T-cell (primary cell): ENCODE results near the gene B3GALNT2. TPM values are rescaled to one million over a fixed set of nuclear protein-coding genes. Genes with fewer than 3 reads are reported as not detected.
"Not testable (repeated sequence)": the region's sequence is repeated elsewhere in the genome, so short reads cannot be mapped to it uniquely, and the experiment has no call there.

Source experiments
- ATAC-seq, 4 experiments: fragments of 200-7000 bp in 3 of 4; fragments of 150-1000 bp in 1 of 4; cut with Tn5 transposase; replicated peaks in 1 of 4; 1 replicate in 3 of 4; 2 replicates in 1 of 4; pipeline ENCODE4 v1.10.0; 2021; ENCODE audit warnings: moderate library complexity in 3 of 4, mild to moderate bottlenecking in 2 of 4, moderate number of reproducible peaks in 1 of 4
- CTCF ChIA-PET, 2 donors: fragments of 300-600 bp; sonication (Branson Sonifier 250); formaldehyde crosslinking; loops; one replicate each; lab custom pipeline; 2022; ENCODE audit warnings: antibody characterized with exemption in 2 of 2; lab: Charles Lee
- POLR2A ChIA-PET, 2 donors: fragments of 300-600 bp; sonication (Branson Sonifier 250); formaldehyde crosslinking; loops; one replicate each; lab custom pipeline; 2022; ENCODE audit warnings: antibody characterized with exemption in 2 of 2; lab: Charles Lee
- DNase-seq, 35 experiments: peaks; one replicate each; pipeline versions ENCODE4 v3.0.0 to v3.0.0-alpha.2; 2013 to 2023
- H3K27ac ChIP-seq: one replicate; pipeline ENCODE4 v1.5.1; 2013; ENCODE audit warnings: low read length
- H3K27me3 ChIP-seq, 2 experiments: replicated peaks in 1 of 2; 1 replicate in 1 of 2; 2 replicates in 1 of 2; pipeline versions ENCODE4 v1.6.1 to v1.7.0; 2013; ENCODE audit warnings: low read length in 1 of 2, mixed read lengths in 1 of 2; ENCODE audit not compliant: control insufficient read depth in 2 of 2, insufficient read depth in 2 of 2; ENCODE audit errors: extremely low read depth in 1 of 2
- H3K36me3 ChIP-seq, 2 donors: 1 replicate in 1 of 2; 2 replicates in 1 of 2; pipeline versions ENCODE4 v1.6.1 to v1.7.0; 2013; ENCODE audit warnings: low read length in 1 of 2; ENCODE audit not compliant: control insufficient read depth in 2 of 2, insufficient read depth in 1 of 2; ENCODE audit errors: extremely low read depth in 1 of 2
- H3K4me1 ChIP-seq, 2 experiments: 1 replicate in 1 of 2; 2 replicates in 1 of 2; pipeline versions ENCODE4 v1.6.1 to v1.7.0; 2013; ENCODE audit warnings: low read length in 2 of 2, mixed read lengths in 1 of 2; ENCODE audit not compliant: insufficient read depth in 2 of 2, control insufficient read depth in 1 of 2; ENCODE audit errors: extremely low read depth in 1 of 2
- H3K4me3 ChIP-seq, 2 donors: 1 replicate in 1 of 2; 2 replicates in 1 of 2; pipeline versions ENCODE4 v1.5.1 to v1.7.0; 2013; ENCODE audit warnings: mild to moderate bottlenecking in 2 of 2, low read length in 1 of 2, moderate library complexity in 1 of 2; ENCODE audit not compliant: control insufficient read depth in 1 of 2; ENCODE audit errors: extremely low read depth in 1 of 2
- H3K9me3 ChIP-seq: 2 replicates; pipeline ENCODE4 v1.7.0; 2013
- H3K27ac Mint-ChIP-seq, 2 donors: one replicate each; pipeline ENCODE4 v1.8.0; 2020 to 2021; ENCODE audit warnings: mild to moderate bottlenecking in 2 of 2, mixed read lengths in 2 of 2
- H3K27me3 Mint-ChIP-seq, 2 donors: one replicate each; pipeline ENCODE4 v1.8.0; 2021 to 2022; ENCODE audit warnings: mixed read lengths in 2 of 2
- H3K36me3 Mint-ChIP-seq: one replicate; pipeline ENCODE4 v1.8.0; 2021; ENCODE audit warnings: mixed read lengths
- H3K4me1 Mint-ChIP-seq, 3 donors: one replicate each; pipeline ENCODE4 v1.8.0; 2020 to 2022; ENCODE audit warnings: mixed read lengths in 3 of 3, mild to moderate bottlenecking in 1 of 3
- H3K4me3 Mint-ChIP-seq, 3 donors: one replicate each; pipeline ENCODE4 v1.8.0; 2020 to 2022; ENCODE audit warnings: mild to moderate bottlenecking in 3 of 3, mixed read lengths in 3 of 3, moderate library complexity in 3 of 3
- H3K9me3 Mint-ChIP-seq, 3 donors: one replicate each; pipeline ENCODE4 v1.8.0; 2020 to 2022; ENCODE audit warnings: mixed read lengths in 3 of 3
- WGBS: methylation state at CpG from one replicate; pipeline ENCODE4 v1.1.5; 2013; ENCODE audit warnings: missing lambda C conversion rate; ENCODE audit not compliant: insufficient coverage; 5-methylcytosine and 5-hydroxymethylcytosine counted together
- total RNA-seq, 35 experiments: library from RNA in 6 of 35; stranded (reverse) in 6 of 35; fragments of 120-200 nt in 1 of 35; gene quantifications; one replicate each; pipeline versions ENCODE4 v1.2.1 to v1.2.4 and lab custom pipeline; 2013 to 2026

The B3GALNT2 gene
- total RNA-seq, 5 donors from 2014 or later (not counting 1 experiment from before 2014, with no cell fraction given) = 6.2 to 10.9 (median 9.5) TPM

DNA sequence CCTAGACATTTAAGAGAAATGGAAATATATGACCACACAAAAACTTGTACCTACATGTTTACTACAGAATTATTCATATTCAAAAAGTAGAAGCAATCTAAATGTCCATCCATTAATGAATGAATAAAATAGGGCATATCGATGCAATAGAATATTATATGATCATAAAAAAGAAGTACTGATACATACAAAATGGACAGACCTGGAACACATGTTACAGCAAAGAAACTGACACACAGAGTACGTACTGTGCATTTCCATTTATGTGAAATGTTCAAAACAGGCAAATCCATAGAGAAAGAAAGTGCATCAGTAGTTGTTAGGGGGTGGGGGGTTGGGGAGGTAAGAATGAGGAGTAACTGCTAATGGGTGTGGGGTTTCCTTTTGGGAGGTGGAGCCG, 39.2 kb downstream of the B3GALNT2 start:
- Mint-ChIP-seq H3K27ac (no peak overlapping the region), H3K4me3 (no peak overlapping the region), H3K9me3 (no peaks in the 10 kb centered on the region), H3K27me3 (no peaks in the 10 kb centered on the region), H3K4me1 (peaks cover 11 to 17% (median 14%) of the 10 kb centered on the region in 3 donors), H3K36me3 (peaks cover 22% of the 10 kb centered on the region)
- Histone ChIP-seq H3K4me1 (peaks cover 0 to 7% of the 10 kb centered on the region in 2 experiments), H3K27ac (no peak overlapping the region), H3K27me3 (no peaks in the 10 kb centered on the region), H3K4me3 (no peak overlapping the region), H3K9me3 (no peaks in the 10 kb centered on the region), H3K36me3 (no peaks in the 10 kb centered on the region)
- ChIA-PET CTCF (no interaction called here), POLR2A (no interaction called here)
- no CpG with 5 or more reads among the region's 3 CpGs for WGBS
- DNase-seq (no peak), ATAC-seq (no peak)

GRCh38 chr1:235462832-235463231, 41.4 kb downstream of the B3GALNT2 start:
- H3K27me3 ChIP-seq, H3K9me3 ChIP-seq, H3K4me3 ChIP-seq, H3K4me3 Mint-ChIP-seq, H3K27ac ChIP-seq, CTCF ChIA-PET, ATAC-seq, H3K27ac Mint-ChIP-seq, H3K36me3 ChIP-seq, H3K4me1 ChIP-seq, DNase-seq, H3K27me3 Mint-ChIP-seq, H3K9me3 Mint-ChIP-seq: not testable (repeated sequence)
- Mint-ChIP-seq H3K36me3 (peaks cover 13% of the 10 kb centered on the region), H3K4me1 (peaks cover 11 to 17% (median 14%) of the 10 kb centered on the region in 3 donors)
- WGBS = no CpG with 5 or more reads among the region's 3 CpGs
- POLR2A ChIA-PET = interaction anchor here in 1 of 2 donors (0.7 kb wide), 1 partner anchor 1423 kb away, joined by 5 read pairs; no protein-coding TSS in a partner anchor

DNA sequence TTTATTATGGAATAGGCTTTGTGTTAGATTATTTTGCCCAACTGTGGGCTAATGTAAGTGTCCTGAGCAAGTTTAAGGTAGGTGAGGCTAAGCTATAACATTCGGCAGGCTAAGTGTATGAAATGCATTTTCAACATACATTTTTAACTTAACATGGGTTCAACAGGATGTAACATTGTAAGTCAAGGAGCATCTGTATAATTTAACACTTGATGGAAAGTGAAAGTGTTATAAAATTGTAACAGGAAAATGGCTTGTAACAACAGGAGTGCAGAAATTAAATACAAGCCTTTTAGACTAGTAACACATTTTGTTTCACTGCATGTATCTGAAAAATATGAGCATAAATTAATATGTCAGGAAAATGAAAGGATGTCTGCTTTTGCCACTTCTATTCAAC, 42.3 kb downstream of the B3GALNT2 start:
- Mint-ChIP-seq H3K4me1 (peaks cover 11 to 17% (median 14%) of the 10 kb centered on the region in 3 donors), H3K36me3 (peaks cover 13% of the 10 kb centered on the region), H3K4me3 (no peak overlapping the region), H3K27me3 (no peaks in the 10 kb centered on the region), H3K9me3 (no peaks in the 10 kb centered on the region), H3K27ac (peak overlapping the region; percentile 13 to 32)
- Histone ChIP-seq H3K27ac (no peak overlapping the region), H3K4me1 (peaks cover 0 to 7% of the 10 kb centered on the region in 2 experiments), H3K27me3 (no peaks in the 10 kb centered on the region), H3K4me3 (no peak overlapping the region), H3K36me3 (no peaks in the 10 kb centered on the region), H3K9me3 (no peaks in the 10 kb centered on the region)
- DNase-seq (peak in 1 of 35 experiments; percentile 2), ATAC-seq (no peak)
- WGBS = no CpG with 5 or more reads among the region's 1 CpG
- ChIA-PET CTCF (interaction anchor here in 1 of 2 donors (0.6 kb wide), 1 partner anchor 917 kb away, joined by 3 read pairs; no protein-coding TSS in a partner anchor), POLR2A (no interaction called here)

DNA sequence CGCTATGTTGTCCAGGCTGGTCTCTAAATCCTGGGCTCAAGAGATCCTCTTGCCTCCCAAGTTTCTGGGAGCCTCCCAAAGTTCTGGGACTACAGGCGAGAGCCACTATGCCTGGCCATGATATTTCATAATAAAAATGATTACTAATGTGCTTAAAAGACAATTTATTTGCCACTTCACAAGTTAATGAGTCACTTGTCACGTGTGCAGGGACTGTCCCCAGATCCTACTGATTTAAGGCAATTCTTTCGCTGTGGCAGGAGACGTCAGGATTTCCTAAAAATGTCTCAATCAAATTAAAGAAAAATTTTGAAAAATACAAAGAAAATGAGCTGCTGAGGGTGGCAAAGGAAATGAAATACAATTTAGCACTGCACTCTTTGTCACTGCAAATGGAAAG, 43.5 kb downstream of the B3GALNT2 start:
- DNase-seq = no peak
- CTCF ChIA-PET = interaction anchor here in 1 of 2 donors (0.7 kb wide), 1 partner anchor 221 kb away, joined by 5 read pairs; no protein-coding TSS in a partner anchor
- WGBS = 100% methylated on average over 2 of the region's 5 CpGs

GRCh38 chr1:235457856-235458255, 46.4 kb downstream of the B3GALNT2 start:
- ATAC-seq, H3K27me3 ChIP-seq, H3K4me1 ChIP-seq, DNase-seq, H3K4me3 ChIP-seq, H3K27ac ChIP-seq, H3K36me3 Mint-ChIP-seq, H3K4me3 Mint-ChIP-seq, CTCF ChIA-PET, POLR2A ChIA-PET, H3K9me3 ChIP-seq, H3K27me3 Mint-ChIP-seq, H3K27ac Mint-ChIP-seq, H3K9me3 Mint-ChIP-seq, H3K36me3 ChIP-seq: not testable (repeated sequence)
- 100% methylated on average over 4 of the region's 7 CpGs for WGBS
- H3K4me1 Mint-ChIP-seq = peaks cover 11 to 12% (median 11%) of the 10 kb centered on the region in 3 donors

More for the DNA sequence above, 43.5 kb downstream of the B3GALNT2 start:
- Histone ChIP-seq H3K36me3 (no peaks in the 10 kb centered on the region), H3K9me3 (no peaks in the 10 kb centered on the region), H3K4me3 (no peak overlapping the region), H3K4me1 (peaks cover 0 to 7% of the 10 kb centered on the region in 2 experiments), H3K27ac (no peak overlapping the region), H3K27me3 (no peaks in the 10 kb centered on the region)
- ATAC-seq = no peak
- Mint-ChIP-seq H3K4me3 (no peak overlapping the region), H3K9me3 (no peaks in the 10 kb centered on the region), H3K27ac (no peak overlapping the region), H3K27me3 (no peaks in the 10 kb centered on the region), H3K36me3 (peaks cover 12% of the 10 kb centered on the region), H3K4me1 (peaks cover 11 to 17% (median 14%) of the 10 kb centered on the region in 3 donors)
- POLR2A ChIA-PET = no interaction called here

DNA sequence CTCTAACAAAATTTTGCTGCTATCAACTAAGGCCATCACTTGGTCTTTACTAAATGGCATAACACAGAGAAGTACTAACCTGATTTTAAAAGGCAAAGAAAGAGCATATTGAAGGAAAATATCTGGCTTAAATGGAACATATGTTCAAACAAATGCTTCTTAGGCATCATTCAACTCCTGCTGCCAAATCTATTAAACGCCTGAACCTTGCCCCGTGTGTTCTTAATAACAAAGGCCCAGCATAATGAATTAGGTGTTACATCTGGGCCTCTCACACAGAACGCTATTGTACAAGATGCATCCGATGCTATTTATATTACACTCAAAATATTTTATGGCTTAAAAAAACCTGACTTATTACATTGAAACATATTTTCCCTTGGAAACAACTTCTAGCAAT, 48.4 kb downstream of the B3GALNT2 start:
- H3K27me3 ChIP-seq = no peaks in the 10 kb centered on the region
- H3K36me3 ChIP-seq = peaks cover 0 to 3% of the 10 kb centered on the region in 2 donors
- POLR2A ChIA-PET = no interaction called here
- Mint-ChIP-seq H3K27me3 (no peaks in the 10 kb centered on the region), H3K27ac (no peak overlapping the region), H3K4me3 (no peak overlapping the region), H3K9me3 (no peaks in the 10 kb centered on the region), H3K36me3 (peaks cover 6% of the 10 kb centered on the region), H3K4me1 (no peaks in the 10 kb centered on the region)
- ATAC-seq = no peak
- no peak overlapping the region for H3K4me3 ChIP-seq
- no peaks in the 10 kb centered on the region for H3K4me1 ChIP-seq
- DNase-seq = no peak
- CTCF ChIA-PET = no interaction called here
- H3K9me3 ChIP-seq = no peaks in the 10 kb centered on the region
- 95% methylated on average over 4 of the region's 4 CpGs for WGBS
- no peak overlapping the region for H3K27ac ChIP-seq
